D721Med (cell line): ENCODE data around the gene OR2S2.

Source experiments
- DNase-seq: peaks from one replicate; pipeline ENCODE4 v3.0.0; 2011; ENCODE audit warnings: low spot score; ENCODE audit not compliant: insufficient read length
- FAIRE-seq: peaks from 2 replicates; lab custom pipeline; 2011; peaks lifted over from hg19 to GRCh38; lab: Jason Lieb, UNC
- CTCF ChIP-seq: IDR thresholded peaks from 2 replicates; pipeline ENCODE4 v1.5.1; 2012; ENCODE audit warnings: mild to moderate bottlenecking, control low read depth; ENCODE audit not compliant: insufficient read depth; ENCODE audit errors: missing control alignments

The OR2S2 gene

GRCh38 chr9:35978792-35979191 is 20.8 kb upstream of the OR2S2 start:
- DNase-seq = no peak
- no peak for FAIRE-seq
- TF ChIP-seq CTCF = no peak

- FAIRE-seq = no peak
- no peak for TF ChIP-seq CTCF
- no peak for DNase-seq
Observed at GRCh38 chr9:35976726-35977125, 18.8 kb upstream of the OR2S2 start.

- no peak for FAIRE-seq
- TF ChIP-seq CTCF = no peak
- DNase-seq = no peak
Observed at GRCh38 chr9:35974800-35975199, 16.8 kb upstream of the OR2S2 start.

GRCh38 chr9:35972093-35972492 is 14.1 kb upstream of the OR2S2 start:
- FAIRE-seq = no peak
- DNase-seq = no peak
- TF ChIP-seq CTCF = no peak

- FAIRE-seq (no peak), DNase-seq (no peak)
- no peak for TF ChIP-seq CTCF
Observed at GRCh38 chr9:35967042-35967441, 9.1 kb upstream of the OR2S2 start.

GRCh38 chr9:35966433-35966832 is 8.5 kb upstream of the OR2S2 start:
- no peak for DNase-seq
- FAIRE-seq = no peak
- TF ChIP-seq CTCF = no peak

- FAIRE-seq (no peak), DNase-seq (no peak)
- TF ChIP-seq CTCF = no peak
Observed at GRCh38 chr9:35965011-35965410, 7.1 kb upstream of the OR2S2 start.
